ENCODE data around the gene PATJ. TPM values are rescaled to one million over a fixed set of nuclear protein-coding genes. Genes with fewer than 3 reads are reported as not detected.

Gene PATJ
- total and polyA plus RNA-seq, 8 donors, result 9.1 to 195 (median 68.0) TPM

- intact Hi-C loops (cut with DNase I; ENCODE audit: low total_unique reads), result no loop called here
- no peak for DNase-seq
- Histone ChIP-seq H3K36me3 (no peaks in the 10 kb centered on the region), H3K4me3 (no peak overlapping the region), H3K4me1 (no peaks in the 10 kb centered on the region), H3K27me3 (no peaks in the 10 kb centered on the region), H3K27ac (no peak overlapping the region), H3K9me3 (peaks cover 4 to 21% (median 17%) of the 10 kb centered on the region in 4 donors)
- 0 to 57% (median 41%) methylated on average over 1 of the region's 1 CpG for WGBS, 5 donors
- no peak for TF ChIP-seq POLR2AphosphoS5 (IDR thresholded peaks at IDR 0.05)
- TF ChIP-seq POLR2A (IDR thresholded peaks at IDR 0.05), result no peak
- no peak for TF ChIP-seq EP300 (IDR thresholded peaks at IDR 0.05)
- TF ChIP-seq CTCF (IDR thresholded peaks at IDR 0.05), result no peak
These were observed 466.7 kb downstream of the PATJ start for GRCh38 chr1:62208970-62209369.

GRCh38 chr1:62209931-62210595, 467.8 kb downstream of the PATJ start:
- Histone ChIP-seq H3K27me3 (no peaks in the 10 kb centered on the region), H3K4me1 (no peaks in the 10 kb centered on the region), H3K36me3 (no peaks in the 10 kb centered on the region), H3K9me3 (peaks cover 4 to 21% (median 17%) of the 10 kb centered on the region in 4 donors), H3K27ac (no peak overlapping the region), H3K4me3 (no peak overlapping the region)
- 57 to 93% (median 85%) methylated on average over 1 of the region's 1 CpG for WGBS, 5 donors
- intact Hi-C loops (cut with DNase I; ENCODE audit: low total_unique reads), result no loop called here
- DNase-seq, result no peak
- TF ChIP-seq POLR2AphosphoS5 (IDR thresholded peaks at IDR 0.05) (no peak), EP300 (IDR thresholded peaks at IDR 0.05) (no peak), POLR2A (IDR thresholded peaks at IDR 0.05) (no peak), CTCF (IDR thresholded peaks at IDR 0.05) (no peak)

- DNase-seq, result no peak
- H3K4me1 ChIP-seq, result no peaks in the 10 kb centered on the region
- no peak overlapping the region for H3K4me3 ChIP-seq
- intact Hi-C loops (cut with DNase I; ENCODE audit: low total_unique reads), result no loop called here
- peaks cover 4 to 21% (median 17%) of the 10 kb centered on the region in 4 donors for H3K9me3 ChIP-seq
- no peaks in the 10 kb centered on the region for H3K36me3 ChIP-seq
- no peak overlapping the region for H3K27ac ChIP-seq
- H3K27me3 ChIP-seq, result no peaks in the 10 kb centered on the region
- no peak for TF ChIP-seq EP300 (IDR thresholded peaks at IDR 0.05)
- TF ChIP-seq POLR2A (IDR thresholded peaks at IDR 0.05), result no peak
- TF ChIP-seq POLR2AphosphoS5 (IDR thresholded peaks at IDR 0.05), result no peak
- no peak for TF ChIP-seq CTCF (IDR thresholded peaks at IDR 0.05)
- 90 to 95% (median 91%) methylated on average over 1 of the region's 1 CpG for WGBS, 5 donors
These were observed 468.7 kb downstream of the PATJ start for GRCh38 chr1:62210960-62211359.

GRCh38 chr1:62212411-62212810, 470.1 kb downstream of the PATJ start:
- no peak overlapping the region for H3K4me3 ChIP-seq
- no peak for DNase-seq
- H3K27ac ChIP-seq, result no peak overlapping the region
- TF ChIP-seq CTCF (IDR thresholded peaks at IDR 0.05) (no peak), POLR2A (IDR thresholded peaks at IDR 0.05) (no peak), POLR2AphosphoS5 (IDR thresholded peaks at IDR 0.05) (no peak), EP300 (IDR thresholded peaks at IDR 0.05) (no peak)
- intact Hi-C loops (cut with DNase I; ENCODE audit: low total_unique reads), result no loop called here
- no peaks in the 10 kb centered on the region for H3K36me3 ChIP-seq
- no peaks in the 10 kb centered on the region for H3K27me3 ChIP-seq
- H3K9me3 ChIP-seq, result peaks cover 4 to 21% (median 17%) of the 10 kb centered on the region in 4 donors
- no peaks in the 10 kb centered on the region for H3K4me1 ChIP-seq
- 78 to 95% (median 92%) methylated on average over 6 of the region's 6 CpGs for WGBS, 5 donors

Data from stomach (tissue), 9 donors.